ENCODE results near the gene ASB15. TPM values are rescaled to one million over a fixed set of nuclear protein-coding genes. Genes with fewer than 3 reads are reported as not detected.

The ASB15 gene
- total RNA-seq, 4 donors from 2014 or later = not detected

DNA sequence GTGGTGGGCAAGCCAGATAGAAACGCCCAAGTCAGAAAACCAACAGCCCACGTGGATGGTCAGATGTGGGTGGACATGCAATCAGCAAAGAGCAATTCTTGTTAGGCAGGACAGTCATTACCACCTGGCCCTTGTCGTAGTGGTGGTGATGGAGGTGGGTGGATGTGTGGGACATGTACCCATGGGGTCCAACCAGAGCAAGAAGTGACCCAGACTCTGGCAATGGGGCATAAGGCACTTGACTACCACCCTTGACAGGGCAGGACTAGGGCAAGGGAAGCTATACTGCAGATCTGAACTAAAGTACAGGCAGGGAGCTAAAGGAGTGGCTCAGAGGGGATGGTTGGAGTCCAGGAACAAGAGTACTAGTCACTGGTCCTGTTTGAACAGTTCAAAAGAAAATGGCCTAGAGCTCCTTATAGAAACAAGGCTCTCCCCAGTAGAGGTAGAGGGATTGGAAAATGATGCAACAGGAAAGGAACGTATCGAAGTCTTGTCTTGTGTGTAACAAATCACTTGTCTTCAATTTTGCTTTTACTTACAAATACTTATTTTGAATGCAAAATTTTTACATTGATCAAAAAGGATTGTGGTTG, 71.6 kb downstream of the ASB15 start:
- WGBS = 74% methylated on average over 5 of the region's 5 CpGs
- TF ChIP-seq, protein P1, sequence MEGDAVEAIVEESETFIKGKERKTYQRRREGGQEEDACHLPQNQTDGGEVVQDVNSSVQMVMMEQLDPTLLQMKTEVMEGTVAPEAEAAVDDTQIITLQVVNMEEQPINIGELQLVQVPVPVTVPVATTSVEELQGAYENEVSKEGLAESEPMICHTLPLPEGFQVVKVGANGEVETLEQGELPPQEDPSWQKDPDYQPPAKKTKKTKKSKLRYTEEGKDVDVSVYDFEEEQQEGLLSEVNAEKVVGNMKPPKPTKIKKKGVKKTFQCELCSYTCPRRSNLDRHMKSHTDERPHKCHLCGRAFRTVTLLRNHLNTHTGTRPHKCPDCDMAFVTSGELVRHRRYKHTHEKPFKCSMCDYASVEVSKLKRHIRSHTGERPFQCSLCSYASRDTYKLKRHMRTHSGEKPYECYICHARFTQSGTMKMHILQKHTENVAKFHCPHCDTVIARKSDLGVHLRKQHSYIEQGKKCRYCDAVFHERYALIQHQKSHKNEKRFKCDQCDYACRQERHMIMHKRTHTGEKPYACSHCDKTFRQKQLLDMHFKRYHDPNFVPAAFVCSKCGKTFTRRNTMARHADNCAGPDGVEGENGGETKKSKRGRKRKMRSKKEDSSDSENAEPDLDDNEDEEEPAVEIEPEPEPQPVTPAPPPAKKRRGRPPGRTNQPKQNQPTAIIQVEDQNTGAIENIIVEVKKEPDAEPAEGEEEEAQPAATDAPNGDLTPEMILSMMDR (IDR thresholded peaks at IDR 0.05) = no peak
- TF ChIP-seq EP300 (IDR thresholded peaks at IDR 0.05) (no peak), POLR2AphosphoS5 (IDR thresholded peaks at IDR 0.05) (no peak), POLR2A (IDR thresholded peaks at IDR 0.05) (no peak)
- Histone ChIP-seq H3K4me1 (peaks cover 25% of the 10 kb centered on the region), H3K36me3 (no peaks in the 10 kb centered on the region), H3K27ac (no peak overlapping the region), H3K27me3 (no peaks in the 10 kb centered on the region), H3K4me3 (no peak overlapping the region), H3K9me3 (no peaks in the 10 kb centered on the region)
- DNase-seq (ENCODE audit: low spot score in 2 of 2) = no peak

DNA sequence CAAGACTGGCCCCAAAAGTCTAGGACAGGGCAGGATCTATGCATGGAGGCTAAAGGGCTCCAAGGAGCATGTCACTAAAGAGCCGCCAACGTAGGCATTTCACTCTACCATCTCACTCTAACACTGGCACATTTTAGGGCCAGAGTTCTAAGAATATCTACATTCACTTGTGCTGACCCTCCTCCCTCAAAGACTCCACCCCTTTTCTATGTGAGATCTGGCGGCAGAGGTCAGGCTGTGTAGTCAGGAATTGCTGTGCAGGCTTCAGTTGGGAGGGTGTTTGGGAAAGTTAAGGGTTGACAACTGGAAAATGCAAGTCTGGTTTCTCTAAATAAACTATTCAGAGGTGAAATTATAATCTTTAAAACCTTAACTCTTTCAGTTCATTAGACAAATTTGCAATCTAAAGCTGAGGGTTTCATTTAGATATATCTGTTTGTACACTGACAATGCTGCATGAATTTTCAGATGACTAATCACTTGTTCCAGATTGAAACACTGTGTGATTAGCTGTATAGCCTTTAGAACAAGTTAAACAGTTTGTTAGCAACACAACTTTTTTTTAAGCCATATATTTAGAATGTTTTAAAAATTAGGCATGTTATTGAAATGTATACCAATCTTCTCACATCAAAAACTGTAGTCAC, 72.3 kb downstream of the ASB15 start:
- TF ChIP-seq, protein P1 (IDR thresholded peaks at IDR 0.05) = no peak
- TF ChIP-seq EP300 (IDR thresholded peaks at IDR 0.05) (no peak), POLR2A (IDR thresholded peaks at IDR 0.05) (no peak), POLR2AphosphoS5 (IDR thresholded peaks at IDR 0.05) (no peak)
- Histone ChIP-seq H3K27me3 (no peaks in the 10 kb centered on the region), H3K27ac (peak overlapping the region; percentile 35), H3K4me3 (no peak overlapping the region), H3K9me3 (no peaks in the 10 kb centered on the region), H3K4me1 (peaks cover 25% of the 10 kb centered on the region), H3K36me3 (no peaks in the 10 kb centered on the region)
- WGBS = 68% methylated on average over 3 of the region's 3 CpGs
- no peak for DNase-seq (ENCODE audit: low spot score in 2 of 2)

DNA sequence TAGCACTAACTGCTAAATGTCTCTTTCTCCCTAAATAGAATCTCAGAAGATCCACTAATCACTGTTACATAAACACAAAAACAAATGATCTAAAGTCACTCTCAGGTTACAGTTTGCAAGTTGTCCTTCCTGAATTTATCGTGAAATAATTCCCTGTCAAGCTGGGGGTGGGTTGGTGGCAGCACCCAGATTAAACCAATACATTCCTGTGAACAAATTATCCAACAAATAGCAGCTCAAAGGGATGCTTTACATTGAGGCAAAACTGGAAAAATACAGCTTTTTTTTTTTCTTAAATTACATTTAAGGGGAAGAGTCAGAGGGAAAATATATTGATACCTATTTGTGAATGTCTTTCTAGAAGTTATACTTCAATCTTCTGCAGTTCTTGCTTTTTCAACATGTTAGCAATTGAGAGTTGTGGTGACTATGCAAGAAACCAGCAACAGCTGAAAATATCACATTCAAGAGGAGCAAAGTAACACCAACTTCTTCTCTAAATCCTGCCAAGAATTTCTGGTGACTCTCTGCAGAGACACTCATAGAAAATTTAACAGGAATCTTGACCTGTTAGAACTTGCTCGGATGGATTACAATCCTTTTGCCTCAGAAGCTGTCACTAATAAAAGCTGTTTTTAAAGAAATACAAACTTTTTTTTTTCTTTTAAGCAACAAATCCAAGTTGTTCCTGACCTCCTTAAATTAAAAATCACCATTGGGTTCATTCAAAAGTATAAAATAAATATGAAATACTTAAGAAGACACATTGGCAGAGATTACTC, 73.0 kb downstream of the ASB15 start:
- H3K9me3 ChIP-seq = no peaks in the 10 kb centered on the region
- H3K27ac ChIP-seq = peak overlapping the region; percentile 35
- TF ChIP-seq EP300 (IDR thresholded peaks at IDR 0.05) = no peak
- TF ChIP-seq, protein P1 (IDR thresholded peaks at IDR 0.05) = no peak
- no peak for TF ChIP-seq POLR2A (IDR thresholded peaks at IDR 0.05)
- TF ChIP-seq POLR2AphosphoS5 (IDR thresholded peaks at IDR 0.05) = no peak
- no peaks in the 10 kb centered on the region for H3K36me3 ChIP-seq
- no peak for DNase-seq (ENCODE audit: low spot score in 2 of 2)
- H3K4me1 ChIP-seq = peaks cover 25% of the 10 kb centered on the region
- H3K27me3 ChIP-seq = no peaks in the 10 kb centered on the region
- H3K4me3 ChIP-seq = no peak overlapping the region
- WGBS = 22% methylated on average over 2 of the region's 2 CpGs

DNA sequence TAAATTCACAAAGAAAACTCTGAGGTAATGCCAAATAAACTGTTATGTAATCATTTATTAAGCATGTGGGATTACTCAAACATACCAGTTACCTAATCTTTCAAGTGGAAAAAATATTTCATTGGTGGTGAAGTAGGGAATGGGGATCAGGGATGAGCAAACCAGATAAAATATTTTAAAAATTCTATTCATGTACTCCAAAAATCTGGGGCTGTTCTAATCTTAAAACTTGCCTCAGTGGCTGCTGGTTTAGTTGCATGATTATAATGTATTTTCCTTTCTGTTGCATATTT, 73.5 kb downstream of the ASB15 start:
- Histone ChIP-seq H3K4me1 (peaks cover 25% of the 10 kb centered on the region), H3K27ac (no peak overlapping the region), H3K27me3 (no peaks in the 10 kb centered on the region), H3K9me3 (no peaks in the 10 kb centered on the region), H3K36me3 (no peaks in the 10 kb centered on the region), H3K4me3 (no peak overlapping the region)
- TF ChIP-seq POLR2AphosphoS5 (IDR thresholded peaks at IDR 0.05) (no peak), EP300 (IDR thresholded peaks at IDR 0.05) (no peak), POLR2A (IDR thresholded peaks at IDR 0.05) (no peak)
- TF ChIP-seq, protein P1 (IDR thresholded peaks at IDR 0.05) = no peak
- no peak for DNase-seq (ENCODE audit: low spot score in 2 of 2)

DNA sequence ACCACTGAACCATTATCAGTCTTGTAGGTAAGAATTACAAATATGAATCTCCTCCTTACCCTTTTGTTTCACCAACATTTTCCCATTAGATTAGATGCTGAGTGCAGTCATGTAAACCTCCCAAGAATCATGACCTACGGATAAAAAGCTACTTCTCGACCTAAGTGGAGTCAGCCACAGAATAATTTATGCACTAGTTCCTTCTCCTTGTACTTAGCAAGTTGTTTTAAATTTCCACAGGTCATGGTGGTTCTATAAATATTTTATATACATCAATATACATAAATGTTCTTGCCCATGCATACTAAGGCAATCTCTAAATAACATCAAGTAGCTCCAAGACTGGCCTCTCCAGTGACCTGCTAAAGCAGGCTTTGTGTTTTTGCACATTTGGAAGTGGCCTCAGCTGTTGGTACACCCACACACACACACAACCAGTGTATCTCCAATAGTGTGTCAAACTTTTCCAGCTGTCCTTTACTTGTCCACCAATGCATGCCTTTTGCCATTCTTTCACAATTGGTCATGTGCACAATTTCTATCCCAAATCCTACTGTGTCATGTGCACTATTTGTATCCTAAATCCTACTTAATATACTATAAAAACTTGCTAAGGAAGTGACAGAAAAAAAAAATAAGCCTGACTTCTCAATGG, 75.6 kb downstream of the ASB15 start:
- TF ChIP-seq, protein P1 (IDR thresholded peaks at IDR 0.05) = no peak
- Histone ChIP-seq H3K36me3 (peaks cover 6% of the 10 kb centered on the region), H3K4me1 (peaks cover 25% of the 10 kb centered on the region), H3K27me3 (no peaks in the 10 kb centered on the region), H3K4me3 (no peak overlapping the region), H3K27ac (no peak overlapping the region), H3K9me3 (no peaks in the 10 kb centered on the region)
- WGBS = 87% methylated on average over 2 of the region's 2 CpGs
- no peak for DNase-seq (ENCODE audit: low spot score in 2 of 2)
